CD4-positive, CD25-positive, alpha-beta regulatory T cell (primary cell): Measurements from ENCODE around the gene C1orf56. TPM values are rescaled to one million over a fixed set of nuclear protein-coding genes. Genes with fewer than 3 reads are reported as not detected.

Experiments used
- ATAC-seq, 2 donors: fragments of 150-1000 bp; cut with Tn5 transposase; one replicate each; pipeline ENCODE4 v1.10.0; 2021; ENCODE audit warnings: low read depth in 2 of 2, moderate number of reproducible peaks in 2 of 2, moderate library complexity in 1 of 2
- DNase-seq, 3 donors: peaks; one replicate each; pipeline versions ENCODE4 v3.0.0 to v3.0.0-alpha.2; 2012 to 2022; ENCODE audit warnings: mixed read lengths in 1 of 3
- H3K27ac ChIP-seq: one replicate; pipeline ENCODE4 v1.7.0; 2013; ENCODE audit warnings: mild to moderate bottlenecking, low read length; ENCODE audit not compliant: insufficient read depth, poor library complexity, severe bottlenecking
- H3K27me3 ChIP-seq: one replicate; pipeline ENCODE4 v1.7.0; 2013; ENCODE audit warnings: low read length; ENCODE audit not compliant: control insufficient read depth, insufficient read depth
- H3K36me3 ChIP-seq: one replicate; pipeline ENCODE4 v1.7.0; 2013; ENCODE audit warnings: mild to moderate bottlenecking, low read length, moderate library complexity; ENCODE audit not compliant: control insufficient read depth, insufficient read depth
- H3K4me1 ChIP-seq: 2 replicates; pipeline ENCODE4 v1.7.0; 2013; ENCODE audit warnings: mild to moderate bottlenecking, low read length; ENCODE audit not compliant: insufficient read depth, control insufficient read depth, poor library complexity, severe bottlenecking
- H3K4me3 ChIP-seq: one replicate; pipeline ENCODE4 v1.7.0; 2013; ENCODE audit warnings: low read depth, mild to moderate bottlenecking, low read length, moderate library complexity
- H3K9me3 ChIP-seq, 2 experiments: 1 replicate in 1 of 2; 2 replicates in 1 of 2; pipeline ENCODE4 v1.7.0; 2013; ENCODE audit warnings: low read length in 2 of 2, mild to moderate bottlenecking in 1 of 2, moderate library complexity in 1 of 2; ENCODE audit not compliant: control insufficient read depth in 2 of 2
- H3K27ac Mint-ChIP-seq, 3 donors: one replicate each; pipeline ENCODE4 v1.8.0; 2020 to 2022; ENCODE audit warnings: mild to moderate bottlenecking in 3 of 3, mixed read lengths in 3 of 3, moderate library complexity in 2 of 3
- H3K27me3 Mint-ChIP-seq: one replicate; pipeline ENCODE4 v1.8.0; 2022; ENCODE audit warnings: mild to moderate bottlenecking, mixed read lengths
- H3K36me3 Mint-ChIP-seq: one replicate; pipeline ENCODE4 v1.8.0; 2020; ENCODE audit warnings: mixed read lengths
- H3K4me1 Mint-ChIP-seq, 4 donors: one replicate each; pipeline ENCODE4 v1.8.0; 2020 to 2022; ENCODE audit warnings: mixed read lengths in 4 of 4, mild to moderate bottlenecking in 1 of 4
- H3K4me3 Mint-ChIP-seq, 4 donors: one replicate each; pipeline ENCODE4 v1.8.0; 2020 to 2022; ENCODE audit warnings: mild to moderate bottlenecking in 4 of 4, mixed read lengths in 4 of 4, moderate library complexity in 3 of 4
- H3K9me3 Mint-ChIP-seq, 7 donors: one replicate each; pipeline ENCODE4 v1.8.0; 2020 to 2022; ENCODE audit warnings: mixed read lengths in 7 of 7, mild to moderate bottlenecking in 3 of 7, moderate library complexity in 2 of 7
- polyA plus RNA-seq, 4 donors: library from polyadenylated mRNA; unstranded; fragments of 300-500 nt; fragmentation: Illumina TruSeq; gene quantifications; one replicate each; pipeline ENCODE4 v1.2.3, GENCODE V29; 2021
- total RNA-seq: library from RNA; stranded (reverse); gene quantifications from one replicate; pipeline ENCODE4 v1.2.3, GENCODE V29; 2022

C1orf56 gene
- total and polyA plus RNA-seq, 5 donors from 2014 or later: 0.67 to 4.8 (median 3.7) TPM

DNA sequence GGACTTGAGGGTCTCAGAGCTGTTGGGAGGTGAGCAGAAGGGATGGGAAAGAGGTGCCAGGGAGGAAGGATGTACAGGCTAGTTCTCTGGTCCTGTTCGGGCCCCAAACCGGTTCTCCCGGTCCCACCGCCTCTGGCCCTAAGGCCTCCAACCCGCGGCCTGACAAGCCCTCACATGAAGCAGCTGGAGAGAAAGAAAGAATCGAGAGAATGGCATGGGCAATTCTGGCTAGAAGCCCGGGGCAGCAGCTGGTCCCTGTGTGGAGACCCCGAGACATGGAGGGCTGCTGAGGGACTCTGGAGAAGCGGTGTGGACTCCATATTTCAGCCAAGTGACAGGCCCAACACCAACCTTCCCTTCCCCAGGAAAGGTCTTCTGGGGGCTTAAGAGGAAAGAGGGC is 11.1 kb downstream of the C1orf56 start:
- Mint-ChIP-seq H3K27me3 (peaks cover 15% of the 10 kb centered on the region), H3K4me3 (peak overlapping the region; percentile 95 to 99 (median 99)), H3K27ac (peak overlapping the region; percentile 97 to 99 (median 97)), H3K4me1 (peaks cover 0 to 62% (median 42%) of the 10 kb centered on the region in 4 donors), H3K36me3 (peaks cover 45% of the 10 kb centered on the region), H3K9me3 (peaks cover 0 to 3% (median 0%) of the 10 kb centered on the region in 7 donors)
- Histone ChIP-seq H3K4me3 (peak overlapping the region; percentile 96), H3K9me3 (no peaks in the 10 kb centered on the region), H3K4me1 (peaks cover 52% of the 10 kb centered on the region), H3K36me3 (peaks cover 22% of the 10 kb centered on the region), H3K27me3 (no peaks in the 10 kb centered on the region), H3K27ac (peak overlapping the region; percentile 94)
- DNase-seq: peak in 1 of 3 donors; percentile 38
- ATAC-seq: no peak

DNA sequence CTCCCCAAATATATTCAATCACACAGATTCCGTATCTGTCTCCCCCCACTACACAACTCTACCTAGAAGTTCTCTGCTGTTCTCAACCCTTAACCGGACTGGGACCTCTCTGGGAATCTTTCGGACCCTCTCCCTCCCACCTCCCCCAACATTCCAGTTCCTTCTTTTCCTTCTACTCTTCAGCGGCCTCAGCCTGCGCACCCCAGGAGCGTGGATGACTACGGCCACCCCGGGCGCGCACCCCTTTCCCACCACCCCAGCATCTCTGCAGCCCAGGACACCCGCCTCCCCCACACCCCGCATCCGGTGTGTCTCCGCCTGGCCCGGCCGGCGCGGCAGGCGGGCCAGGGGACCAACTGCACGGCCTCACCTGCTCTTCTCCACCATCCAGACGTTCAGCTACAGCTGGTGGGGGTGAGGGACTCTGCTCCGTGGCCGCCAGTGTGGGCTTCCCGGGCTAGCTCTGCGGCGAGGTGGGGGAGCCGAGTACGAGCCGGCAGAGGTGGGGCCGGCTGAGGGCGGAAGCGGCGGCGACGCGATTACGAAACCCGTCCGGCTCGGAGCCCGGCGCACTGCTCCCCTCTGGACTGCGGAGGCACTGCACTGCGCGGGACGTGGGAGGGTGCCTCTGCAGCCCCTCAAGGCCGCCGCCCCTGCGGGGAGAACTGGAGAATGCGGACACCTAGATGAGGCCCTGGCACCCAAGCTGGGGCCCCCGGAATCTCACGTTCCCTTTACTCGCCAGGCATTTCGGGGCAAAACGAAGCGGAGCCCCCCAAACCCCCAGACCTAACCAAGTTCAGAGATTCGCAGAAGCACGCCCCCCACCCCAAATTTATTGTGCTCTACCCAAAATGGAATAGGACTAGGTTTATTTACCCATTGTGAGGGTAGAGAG is 11.8 kb downstream of the C1orf56 start, which contains the start of gene CDC42SE1:
Gene CDC42SE1, minus strand, starts transcription at position 514 of the 898 bp plus-strand sequence. CDS start 3,892 bp downstream, outside the sequence.
- Histone ChIP-seq H3K36me3 (peaks cover 16% of the 10 kb centered on the region), H3K9me3 (no peaks in the 10 kb centered on the region), H3K4me1 (peaks cover 46% of the 10 kb centered on the region), H3K27ac (peak within 1 kb of the TSS; percentile 94), H3K4me3 (peak within 1 kb of the TSS; percentile 96), H3K27me3 (no peaks in the 10 kb centered on the region)
- H3K4me1 Mint-ChIP-seq: peaks cover 0 to 59% (median 39%) of the 10 kb centered on the region in 4 donors
- peaks cover 41% of the 10 kb centered on the region for H3K36me3 Mint-ChIP-seq
- H3K4me3 Mint-ChIP-seq: peak within 1 kb of the TSS; percentile 95 to 99 (median 99)
- H3K9me3 Mint-ChIP-seq: peaks cover 0 to 3% (median 0%) of the 10 kb centered on the region in 7 donors
- DNase-seq (peak; percentile 76 to 94 (median 85)), ATAC-seq (peak; percentile 85 to 86)
- peaks cover 15% of the 10 kb centered on the region for H3K27me3 Mint-ChIP-seq
- peak within 1 kb of the TSS; percentile 97 to 99 (median 97) for H3K27ac Mint-ChIP-seq

DNA sequence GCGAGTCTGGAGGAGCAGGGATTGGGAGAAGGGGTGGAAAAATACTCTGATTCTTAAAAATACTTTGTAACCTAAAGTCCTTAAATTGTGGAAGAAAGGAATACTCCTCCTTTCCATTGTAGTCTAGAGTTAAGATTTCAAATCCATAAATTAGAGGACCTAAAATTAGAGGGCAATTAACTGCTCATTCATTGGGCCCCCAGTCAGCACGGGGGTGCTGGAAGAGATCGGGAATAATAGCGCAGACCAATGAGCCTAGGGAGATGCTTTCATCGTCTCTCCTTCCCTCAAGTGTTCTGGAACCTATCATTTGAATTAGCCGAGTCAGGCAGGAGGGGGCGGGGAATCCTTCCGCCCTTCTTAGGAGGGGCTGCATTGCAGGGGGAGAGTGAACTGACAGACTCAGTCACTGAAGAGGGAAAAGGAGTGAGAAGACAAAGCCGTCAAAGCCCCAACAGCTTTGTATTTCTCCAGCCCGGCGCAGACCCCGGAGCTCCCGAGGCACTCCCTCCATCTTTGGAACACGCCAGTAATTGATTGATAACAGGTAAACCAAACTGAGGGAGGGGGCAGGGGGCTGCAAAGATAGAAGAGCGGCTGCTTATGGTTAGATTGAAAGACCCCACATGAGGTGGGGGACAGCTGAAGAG is 12.6 kb downstream of the C1orf56 start, which contains the start of gene MLLT11:
Gene MLLT11, plus strand, starts transcription at position 391 of the 650 bp plus-strand sequence. CDS start 6,828 bp downstream, outside the sequence.
- peak in 1 of 3 donors; percentile 37 for DNase-seq
- ATAC-seq: no peak
- Histone ChIP-seq H3K9me3 (no peaks in the 10 kb centered on the region), H3K27me3 (no peaks in the 10 kb centered on the region), H3K36me3 (peaks cover 8% of the 10 kb centered on the region), H3K4me1 (peaks cover 38% of the 10 kb centered on the region), H3K4me3 (peak within 1 kb of the TSS; percentile 96), H3K27ac (peak within 1 kb of the TSS; percentile 94)
- peaks cover 0 to 51% (median 32%) of the 10 kb centered on the region in 4 donors for H3K4me1 Mint-ChIP-seq
- H3K27me3 Mint-ChIP-seq: peaks cover 15% of the 10 kb centered on the region
- H3K9me3 Mint-ChIP-seq: peaks cover 0 to 3% (median 0%) of the 10 kb centered on the region in 7 donors
- peak within 1 kb of the TSS; percentile 95 to 99 (median 99) for H3K4me3 Mint-ChIP-seq
- H3K36me3 Mint-ChIP-seq: peaks cover 33% of the 10 kb centered on the region
- peak within 1 kb of the TSS; percentile 97 to 98 (median 97) for H3K27ac Mint-ChIP-seq

DNA sequence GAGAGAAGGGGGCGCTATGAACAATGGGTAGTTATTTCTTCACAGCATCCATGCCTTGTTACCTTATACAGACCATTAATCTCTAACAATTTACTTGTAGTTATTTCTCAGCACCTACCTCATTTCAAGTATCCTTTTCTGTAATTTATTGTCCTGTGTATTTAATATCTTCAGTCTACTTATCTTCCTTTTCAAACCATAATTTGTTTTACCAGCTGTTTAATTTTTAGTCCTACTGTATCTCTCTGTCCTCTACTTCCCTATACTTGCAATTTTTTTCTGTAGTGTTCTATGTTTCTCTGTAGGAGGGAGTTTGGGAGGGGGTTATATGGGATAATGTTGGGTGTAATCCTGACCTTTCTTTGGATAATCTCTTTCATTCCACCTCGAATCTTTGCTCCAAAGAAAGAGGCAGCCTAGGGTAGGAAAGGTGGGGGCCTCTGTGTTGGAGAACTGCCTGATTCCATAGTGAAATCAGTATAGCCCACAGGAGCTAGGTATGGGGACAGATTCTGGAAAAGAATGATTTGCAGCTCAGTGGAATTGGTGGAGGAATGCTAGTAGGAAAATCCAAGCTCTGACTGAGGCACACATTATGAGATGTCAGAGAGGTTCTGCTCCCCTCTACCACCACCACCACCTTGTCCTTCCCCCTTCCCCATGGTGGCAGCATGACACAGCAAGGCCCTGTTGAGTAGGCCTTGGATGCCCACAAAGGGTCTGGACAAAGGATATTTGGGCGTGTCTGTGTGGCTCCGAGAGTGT is 13.3 kb downstream of the C1orf56 start:
- Histone ChIP-seq H3K36me3 (peaks cover under 1% of the 10 kb centered on the region), H3K27ac (peak overlapping the region; percentile 94), H3K4me1 (peaks cover 31% of the 10 kb centered on the region), H3K27me3 (no peaks in the 10 kb centered on the region), H3K9me3 (no peaks in the 10 kb centered on the region), H3K4me3 (no peak overlapping the region)
- H3K27ac Mint-ChIP-seq: peak overlapping the region in 2 of 3 donors; percentile 97
- peaks cover 26% of the 10 kb centered on the region for H3K36me3 Mint-ChIP-seq
- H3K27me3 Mint-ChIP-seq: peaks cover 15% of the 10 kb centered on the region
- no peak for DNase-seq
- no peak for ATAC-seq
- peak overlapping the region; percentile 95 to 99 (median 99) for H3K4me3 Mint-ChIP-seq
- H3K4me1 Mint-ChIP-seq: peaks cover 4 to 45% (median 27%) of the 10 kb centered on the region in 4 donors
- peaks cover 0 to 3% (median 0%) of the 10 kb centered on the region in 7 donors for H3K9me3 Mint-ChIP-seq

DNA sequence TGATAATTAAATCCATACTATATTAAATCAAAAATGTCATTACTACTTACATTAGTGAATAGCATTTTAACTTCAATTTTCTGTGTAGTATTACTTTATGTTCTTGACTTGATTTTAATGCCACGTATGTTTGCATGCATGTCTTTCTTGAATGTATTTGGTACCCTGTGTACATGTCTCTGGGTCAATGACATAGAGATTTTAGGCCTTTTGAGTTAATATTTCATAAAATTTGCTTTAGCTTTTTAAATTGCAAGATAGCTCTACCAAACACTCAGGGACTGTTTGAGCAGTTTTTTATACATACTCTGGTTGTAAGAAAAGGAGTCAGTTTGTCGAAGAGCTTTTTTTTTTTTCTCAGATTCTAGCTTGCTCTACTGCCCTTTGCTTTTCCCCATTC is 14.2 kb downstream of the C1orf56 start:
- H3K4me3 ChIP-seq: no peak overlapping the region
- Mint-ChIP-seq H3K27ac (no peak overlapping the region), H3K36me3 (peaks cover 18% of the 10 kb centered on the region), H3K4me3 (peak overlapping the region in 2 of 4 donors; percentile 0 to 95), H3K9me3 (peaks cover 0 to 3% (median 0%) of the 10 kb centered on the region in 7 donors), H3K4me1 (peaks cover 4 to 36% (median 20%) of the 10 kb centered on the region in 4 donors), H3K27me3 (peaks cover 15% of the 10 kb centered on the region)
- no peak for DNase-seq
- peaks cover 22% of the 10 kb centered on the region for H3K4me1 ChIP-seq
- H3K27ac ChIP-seq: no peak overlapping the region
- ATAC-seq: no peak
- no peaks in the 10 kb centered on the region for H3K27me3 ChIP-seq
- H3K9me3 ChIP-seq: no peaks in the 10 kb centered on the region
- no peaks in the 10 kb centered on the region for H3K36me3 ChIP-seq

DNA sequence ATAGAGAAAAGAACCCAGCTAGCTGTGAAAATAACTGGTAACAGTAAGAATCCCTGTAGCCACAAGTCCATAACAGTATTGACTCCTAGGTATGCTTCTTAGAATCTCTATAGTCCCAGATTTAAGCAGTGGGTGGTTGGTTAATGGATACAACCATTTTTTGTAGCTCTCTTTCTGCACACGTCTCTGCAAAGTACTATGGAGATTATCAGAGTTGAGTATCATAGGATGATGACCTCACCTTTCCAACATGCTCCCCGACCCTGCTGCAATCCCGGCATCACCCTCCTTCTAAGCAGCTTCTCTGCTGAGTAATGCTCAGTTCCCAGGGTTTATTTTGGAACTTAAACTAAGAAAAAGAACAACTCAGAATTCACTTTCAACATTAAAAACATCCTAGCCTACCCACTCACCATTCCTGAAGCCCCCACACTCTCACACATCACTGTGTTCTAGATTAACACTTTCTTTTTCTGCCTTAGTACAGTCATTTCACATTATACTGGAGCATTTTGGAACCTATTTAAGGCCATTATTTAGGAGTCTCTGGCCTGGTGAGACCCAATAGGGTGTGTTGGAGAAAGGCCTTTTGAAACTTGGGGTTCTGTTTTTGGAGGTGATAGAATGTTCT is 15.3 kb downstream of the C1orf56 start:
- no peaks in the 10 kb centered on the region for H3K36me3 ChIP-seq
- H3K27ac ChIP-seq: no peak overlapping the region

More for the DNA sequence above, 15.3 kb downstream of the C1orf56 start:
- H3K4me1 Mint-ChIP-seq: peaks cover 4 to 28% (median 14%) of the 10 kb centered on the region in 4 donors
- peaks cover 10% of the 10 kb centered on the region for H3K27me3 Mint-ChIP-seq
- peak overlapping the region in 2 of 4 donors; percentile 60 to 87 for H3K4me3 Mint-ChIP-seq
- ATAC-seq (no peak), DNase-seq (no peak)
- no peaks in the 10 kb centered on the region for H3K9me3 ChIP-seq
- H3K4me3 ChIP-seq: no peak overlapping the region
- no peak overlapping the region for H3K27ac Mint-ChIP-seq
- H3K9me3 Mint-ChIP-seq: no peaks in the 10 kb centered on the region
- H3K27me3 ChIP-seq: no peaks in the 10 kb centered on the region
- H3K36me3 Mint-ChIP-seq: peaks cover 8% of the 10 kb centered on the region
- H3K4me1 ChIP-seq: peaks cover 18% of the 10 kb centered on the region
